Measurements from ENCODE around the gene IL19. TPM values are rescaled to one million over a fixed set of nuclear protein-coding genes. Genes with fewer than 3 reads are reported as not detected.

IL19 gene
- total RNA-seq, 1 experiment from 2014 or later = not detected

DNA sequence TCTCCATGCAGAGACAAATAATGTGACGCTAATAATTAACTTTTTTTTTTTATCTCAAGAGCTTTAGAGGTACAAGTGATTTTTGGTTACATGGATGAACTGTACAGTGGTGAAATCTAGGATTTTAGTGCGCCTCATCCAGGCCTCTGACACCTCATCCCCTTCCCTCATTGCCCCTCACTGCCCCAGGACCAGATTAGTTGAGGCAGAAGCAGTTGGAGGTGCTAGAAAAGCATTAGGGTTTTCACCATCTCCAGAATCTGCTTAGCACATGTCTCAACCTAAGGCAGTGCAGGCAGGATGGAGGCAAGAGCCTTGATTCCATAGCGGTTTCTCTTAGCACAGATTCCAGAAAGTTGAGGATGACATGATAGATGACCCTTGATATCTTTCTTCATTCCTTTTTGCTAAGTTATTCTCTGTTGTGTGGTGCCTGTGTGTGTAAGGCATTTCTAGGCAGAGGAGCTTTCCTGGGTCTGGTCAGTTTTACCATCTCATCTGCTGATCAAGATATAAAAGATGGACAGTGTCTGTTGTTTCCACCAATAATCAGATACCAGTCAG is 18.0 kb downstream of the IL19 start:
- CTCF ChIA-PET = interaction anchor here (1.3 to 1.6 kb wide), 3 partner anchors 10 to 27 kb away, joined by 3 to 6 read pairs (median 3); no protein-coding TSS in a partner anchor
- H3K4me3 Mint-ChIP-seq = no peak overlapping the region
- no peak for DNase-seq (ENCODE audit: low spot score)
- no peak for ATAC-seq
- no peak overlapping the region for H3K27ac Mint-ChIP-seq
- no peaks in the 10 kb centered on the region; the same call in 1 of the 2 replicates for H3K4me1 Mint-ChIP-seq
- H3K9me3 Mint-ChIP-seq = no peaks in the 10 kb centered on the region
- peaks cover 3% of the 10 kb centered on the region for H3K27me3 Mint-ChIP-seq (ENCODE audit: low read depth)
- POLR2A ChIA-PET = no interaction called here
- TF ChIP-seq, protein P1, sequence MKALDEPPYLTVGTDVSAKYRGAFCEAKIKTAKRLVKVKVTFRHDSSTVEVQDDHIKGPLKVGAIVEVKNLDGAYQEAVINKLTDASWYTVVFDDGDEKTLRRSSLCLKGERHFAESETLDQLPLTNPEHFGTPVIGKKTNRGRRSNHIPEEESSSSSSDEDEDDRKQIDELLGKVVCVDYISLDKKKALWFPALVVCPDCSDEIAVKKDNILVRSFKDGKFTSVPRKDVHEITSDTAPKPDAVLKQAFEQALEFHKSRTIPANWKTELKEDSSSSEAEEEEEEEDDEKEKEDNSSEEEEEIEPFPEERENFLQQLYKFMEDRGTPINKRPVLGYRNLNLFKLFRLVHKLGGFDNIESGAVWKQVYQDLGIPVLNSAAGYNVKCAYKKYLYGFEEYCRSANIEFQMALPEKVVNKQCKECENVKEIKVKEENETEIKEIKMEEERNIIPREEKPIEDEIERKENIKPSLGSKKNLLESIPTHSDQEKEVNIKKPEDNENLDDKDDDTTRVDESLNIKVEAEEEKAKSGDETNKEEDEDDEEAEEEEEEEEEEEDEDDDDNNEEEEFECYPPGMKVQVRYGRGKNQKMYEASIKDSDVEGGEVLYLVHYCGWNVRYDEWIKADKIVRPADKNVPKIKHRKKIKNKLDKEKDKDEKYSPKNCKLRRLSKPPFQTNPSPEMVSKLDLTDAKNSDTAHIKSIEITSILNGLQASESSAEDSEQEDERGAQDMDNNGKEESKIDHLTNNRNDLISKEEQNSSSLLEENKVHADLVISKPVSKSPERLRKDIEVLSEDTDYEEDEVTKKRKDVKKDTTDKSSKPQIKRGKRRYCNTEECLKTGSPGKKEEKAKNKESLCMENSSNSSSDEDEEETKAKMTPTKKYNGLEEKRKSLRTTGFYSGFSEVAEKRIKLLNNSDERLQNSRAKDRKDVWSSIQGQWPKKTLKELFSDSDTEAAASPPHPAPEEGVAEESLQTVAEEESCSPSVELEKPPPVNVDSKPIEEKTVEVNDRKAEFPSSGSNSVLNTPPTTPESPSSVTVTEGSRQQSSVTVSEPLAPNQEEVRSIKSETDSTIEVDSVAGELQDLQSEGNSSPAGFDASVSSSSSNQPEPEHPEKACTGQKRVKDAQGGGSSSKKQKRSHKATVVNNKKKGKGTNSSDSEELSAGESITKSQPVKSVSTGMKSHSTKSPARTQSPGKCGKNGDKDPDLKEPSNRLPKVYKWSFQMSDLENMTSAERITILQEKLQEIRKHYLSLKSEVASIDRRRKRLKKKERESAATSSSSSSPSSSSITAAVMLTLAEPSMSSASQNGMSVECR (CRISPR knock-in tag; IDR thresholded peaks at IDR 0.05; ENCODE audit: borderline replicate concordance) = no peak
- no peak for TF ChIP-seq OVOL2 (CRISPR knock-in tag; IDR thresholded peaks at IDR 0.05; ENCODE audit: borderline replicate concordance)
- TF ChIP-seq FOXP1 (CRISPR knock-in tag; IDR thresholded peaks at IDR 0.05; ENCODE audit: borderline replicate concordance) = no peak
- TF ChIP-seq, protein P2, sequence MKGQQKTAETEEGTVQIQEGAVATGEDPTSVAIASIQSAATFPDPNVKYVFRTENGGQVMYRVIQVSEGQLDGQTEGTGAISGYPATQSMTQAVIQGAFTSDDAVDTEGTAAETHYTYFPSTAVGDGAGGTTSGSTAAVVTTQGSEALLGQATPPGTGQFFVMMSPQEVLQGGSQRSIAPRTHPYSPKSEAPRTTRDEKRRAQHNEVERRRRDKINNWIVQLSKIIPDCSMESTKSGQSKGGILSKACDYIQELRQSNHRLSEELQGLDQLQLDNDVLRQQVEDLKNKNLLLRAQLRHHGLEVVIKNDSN (CRISPR knock-in tag; IDR thresholded peaks at IDR 0.05) = no peak
- TF ChIP-seq, protein P3, sequence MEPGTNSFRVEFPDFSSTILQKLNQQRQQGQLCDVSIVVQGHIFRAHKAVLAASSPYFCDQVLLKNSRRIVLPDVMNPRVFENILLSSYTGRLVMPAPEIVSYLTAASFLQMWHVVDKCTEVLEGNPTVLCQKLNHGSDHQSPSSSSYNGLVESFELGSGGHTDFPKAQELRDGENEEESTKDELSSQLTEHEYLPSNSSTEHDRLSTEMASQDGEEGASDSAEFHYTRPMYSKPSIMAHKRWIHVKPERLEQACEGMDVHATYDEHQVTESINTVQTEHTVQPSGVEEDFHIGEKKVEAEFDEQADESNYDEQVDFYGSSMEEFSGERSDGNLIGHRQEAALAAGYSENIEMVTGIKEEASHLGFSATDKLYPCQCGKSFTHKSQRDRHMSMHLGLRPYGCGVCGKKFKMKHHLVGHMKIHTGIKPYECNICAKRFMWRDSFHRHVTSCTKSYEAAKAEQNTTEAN (CRISPR knock-in tag; IDR thresholded peaks at IDR 0.05) = no peak
- TF ChIP-seq, protein P4, sequence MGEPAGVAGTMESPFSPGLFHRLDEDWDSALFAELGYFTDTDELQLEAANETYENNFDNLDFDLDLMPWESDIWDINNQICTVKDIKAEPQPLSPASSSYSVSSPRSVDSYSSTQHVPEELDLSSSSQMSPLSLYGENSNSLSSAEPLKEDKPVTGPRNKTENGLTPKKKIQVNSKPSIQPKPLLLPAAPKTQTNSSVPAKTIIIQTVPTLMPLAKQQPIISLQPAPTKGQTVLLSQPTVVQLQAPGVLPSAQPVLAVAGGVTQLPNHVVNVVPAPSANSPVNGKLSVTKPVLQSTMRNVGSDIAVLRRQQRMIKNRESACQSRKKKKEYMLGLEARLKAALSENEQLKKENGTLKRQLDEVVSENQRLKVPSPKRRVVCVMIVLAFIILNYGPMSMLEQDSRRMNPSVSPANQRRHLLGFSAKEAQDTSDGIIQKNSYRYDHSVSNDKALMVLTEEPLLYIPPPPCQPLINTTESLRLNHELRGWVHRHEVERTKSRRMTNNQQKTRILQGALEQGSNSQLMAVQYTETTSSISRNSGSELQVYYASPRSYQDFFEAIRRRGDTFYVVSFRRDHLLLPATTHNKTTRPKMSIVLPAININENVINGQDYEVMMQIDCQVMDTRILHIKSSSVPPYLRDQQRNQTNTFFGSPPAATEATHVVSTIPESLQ (CRISPR knock-in tag; IDR thresholded peaks at IDR 0.05) = no peak
- TF ChIP-seq CBFB (CRISPR knock-in tag; IDR thresholded peaks at IDR 0.05; ENCODE audit: low read depth) = no peak
- TF ChIP-seq NFE2L1 (CRISPR knock-in tag; IDR thresholded peaks at IDR 0.05) = no peak
- TF ChIP-seq, protein P5, sequence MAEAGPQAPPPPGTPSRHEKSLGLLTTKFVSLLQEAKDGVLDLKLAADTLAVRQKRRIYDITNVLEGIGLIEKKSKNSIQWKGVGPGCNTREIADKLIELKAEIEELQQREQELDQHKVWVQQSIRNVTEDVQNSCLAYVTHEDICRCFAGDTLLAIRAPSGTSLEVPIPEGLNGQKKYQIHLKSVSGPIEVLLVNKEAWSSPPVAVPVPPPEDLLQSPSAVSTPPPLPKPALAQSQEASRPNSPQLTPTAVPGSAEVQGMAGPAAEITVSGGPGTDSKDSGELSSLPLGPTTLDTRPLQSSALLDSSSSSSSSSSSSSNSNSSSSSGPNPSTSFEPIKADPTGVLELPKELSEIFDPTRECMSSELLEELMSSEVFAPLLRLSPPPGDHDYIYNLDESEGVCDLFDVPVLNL (CRISPR knock-in tag; IDR thresholded peaks at IDR 0.05; ENCODE audit: borderline replicate concordance, low read depth) = no peak
- no peak for TF ChIP-seq GABPB1 (CRISPR knock-in tag; IDR thresholded peaks at IDR 0.05)
- no peak for TF ChIP-seq IRF2 (CRISPR knock-in tag; IDR thresholded peaks at IDR 0.05; ENCODE audit: borderline replicate concordance, low read depth)
- TF ChIP-seq SP1 (CRISPR knock-in tag; conservative IDR thresholded peaks at IDR 0.05) = no peak
- no peak for TF ChIP-seq NR3C1 (CRISPR knock-in tag; conservative IDR thresholded peaks at IDR 0.05; ENCODE audit: low read depth)
- no peak for TF ChIP-seq TP53 (CRISPR knock-in tag; IDR thresholded peaks at IDR 0.05)
- no peak for TF ChIP-seq ZNF416 (CRISPR knock-in tag; IDR thresholded peaks at IDR 0.05)
- H3K36me3 Mint-ChIP-seq = no peaks in the 10 kb centered on the region

Data from WTC11 (cell line).